HG03460 (cell line): ENCODE results near the gene HIVEP3.
"Not testable (repeated sequence)": the region's sequence is repeated elsewhere in the genome, so short reads cannot be mapped to it uniquely, and the experiment has no call there.

Source experiments
- ATAC-seq: cut with Tn5 transposase; IDR thresholded peaks from one replicate; pipeline ENCODE4 v1.9.1; 2021; ENCODE audit not compliant: unreplicated experiment

Gene HIVEP3

GRCh38 chr1:41918450-41919043, at the start of gene HIVEP3:
Gene HIVEP3 (minus strand): TSS chr1:41918922.
- ATAC-seq, result no peak

- ATAC-seq, result no peak
Observed at GRCh38 chr1:41964400-41964799, 45.7 kb upstream of the HIVEP3 start.

- ATAC-seq, result no peak
Observed at GRCh38 chr1:41963636-41964035, 44.9 kb upstream of the HIVEP3 start.

GRCh38 chr1:41958015-41958673, 39.4 kb upstream of the HIVEP3 start:
- no peak for ATAC-seq

- ATAC-seq, result no peak
Observed at GRCh38 chr1:41957568-41957967, 38.8 kb upstream of the HIVEP3 start.

- ATAC-seq, result peak; percentile 85
Observed at GRCh38 chr1:41955461-41956159, 36.9 kb upstream of the HIVEP3 start.

GRCh38 chr1:41954533-41954944, 35.8 kb upstream of the HIVEP3 start:
- no peak for ATAC-seq

- no peak for ATAC-seq
Observed at GRCh38 chr1:41953291-41953690, 34.6 kb upstream of the HIVEP3 start.

GRCh38 chr1:41952208-41952607, 33.5 kb upstream of the HIVEP3 start:
- no peak for ATAC-seq

GRCh38 chr1:41951492-41951891, 32.8 kb upstream of the HIVEP3 start:
- not testable (repeated sequence) for ATAC-seq

GRCh38 chr1:41950820-41951219, 32.1 kb upstream of the HIVEP3 start:
- no peak for ATAC-seq

GRCh38 chr1:41945946-41946345, 27.2 kb upstream of the HIVEP3 start:
- ATAC-seq, result not testable (repeated sequence)

GRCh38 chr1:41943717-41944116, 25.0 kb upstream of the HIVEP3 start:
- no peak for ATAC-seq

GRCh38 chr1:41942278-41942677, 23.6 kb upstream of the HIVEP3 start:
- ATAC-seq, result no peak

GRCh38 chr1:41941381-41941780, 22.7 kb upstream of the HIVEP3 start:
- no peak for ATAC-seq

GRCh38 chr1:41939194-41939593, 20.5 kb upstream of the HIVEP3 start:
- no peak for ATAC-seq

GRCh38 chr1:41936107-41936506, 17.4 kb upstream of the HIVEP3 start:
- ATAC-seq, result no peak

- no peak for ATAC-seq
Observed at GRCh38 chr1:41935226-41935625, 16.5 kb upstream of the HIVEP3 start.

GRCh38 chr1:41933106-41933505, 14.4 kb upstream of the HIVEP3 start:
- no peak for ATAC-seq

GRCh38 chr1:41931578-41931977, 12.9 kb upstream of the HIVEP3 start:
- no peak for ATAC-seq

GRCh38 chr1:41927118-41927517, 8.4 kb upstream of the HIVEP3 start:
- no peak for ATAC-seq

GRCh38 chr1:41925712-41926111, 7.0 kb upstream of the HIVEP3 start:
- no peak for ATAC-seq
